IMR-90 (cell line): Measurements from ENCODE around the gene STUB1.

Source experiments
- BHLHE40 ChIP-seq: fragments of 150-350 bp; IDR thresholded peaks from 2 replicates; pipeline ENCODE4 v1.6.1; 2016; ENCODE audit warnings: mild to moderate bottlenecking, low read depth, low read length
- MAFK ChIP-seq: IDR thresholded peaks from 2 replicates; pipeline ENCODE4 v1.6.1; 2012; ENCODE audit warnings: low read depth, low read length, improper control_type of control experiment
- MXI1 ChIP-seq: IDR thresholded peaks from 2 replicates; pipeline ENCODE4 v1.6.1; 2012; ENCODE audit warnings: low read depth, mild to moderate bottlenecking, low read length, moderate library complexity, borderline replicate concordance
- POLR2A ChIP-seq: IDR thresholded peaks from 2 replicates; pipeline ENCODE4 v1.6.1; 2012; ENCODE audit warnings: mild to moderate bottlenecking, low read depth, low read length
- RAD21 ChIP-seq: IDR thresholded peaks from 2 replicates; pipeline ENCODE4 v1.6.1; 2012; ENCODE audit warnings: low read length, improper control_type of control experiment
- RCOR1 ChIP-seq: IDR thresholded peaks from 2 replicates; pipeline ENCODE4 v1.6.1; 2012; ENCODE audit warnings: mild to moderate bottlenecking, low read length, improper control_type of control experiment; ENCODE audit not compliant: insufficient replicate concordance
- RFX5 ChIP-seq: IDR thresholded peaks from 2 replicates; pipeline ENCODE4 v1.8.0; 2012; ENCODE audit warnings: low read depth, mild to moderate bottlenecking, low read length, moderate library complexity
- SMC3 ChIP-seq: fragments of 150-350 bp; IDR thresholded peaks from 2 replicates; pipeline ENCODE4 v1.6.1; 2016; ENCODE audit warnings: low read depth, mild to moderate bottlenecking, antibody characterized with exemption, low read length, moderate library complexity
- TF ChIP-seq, protein P1 (sequence below): conservative IDR thresholded peaks from 2 replicates; pipeline ENCODE4 v1.5.1; 2012; ENCODE audit warnings: mild to moderate bottlenecking, low read depth, low read length, improper control_type of control experiment
- TF ChIP-seq, protein P2 (sequence below): fragments of 150-350 bp; IDR thresholded peaks from 2 replicates; pipeline ENCODE4 v1.6.1; 2016; ENCODE audit warnings: low read depth, mild to moderate bottlenecking, low read length, moderate library complexity, borderline replicate concordance
- TF ChIP-seq, protein P3 (sequence below): fragments of 150-350 bp; IDR thresholded peaks from 2 replicates; pipeline ENCODE4 v1.6.1; 2017; ENCODE audit warnings: mild to moderate bottlenecking, antibody characterized with exemption, low read length, low read depth

DNA sequence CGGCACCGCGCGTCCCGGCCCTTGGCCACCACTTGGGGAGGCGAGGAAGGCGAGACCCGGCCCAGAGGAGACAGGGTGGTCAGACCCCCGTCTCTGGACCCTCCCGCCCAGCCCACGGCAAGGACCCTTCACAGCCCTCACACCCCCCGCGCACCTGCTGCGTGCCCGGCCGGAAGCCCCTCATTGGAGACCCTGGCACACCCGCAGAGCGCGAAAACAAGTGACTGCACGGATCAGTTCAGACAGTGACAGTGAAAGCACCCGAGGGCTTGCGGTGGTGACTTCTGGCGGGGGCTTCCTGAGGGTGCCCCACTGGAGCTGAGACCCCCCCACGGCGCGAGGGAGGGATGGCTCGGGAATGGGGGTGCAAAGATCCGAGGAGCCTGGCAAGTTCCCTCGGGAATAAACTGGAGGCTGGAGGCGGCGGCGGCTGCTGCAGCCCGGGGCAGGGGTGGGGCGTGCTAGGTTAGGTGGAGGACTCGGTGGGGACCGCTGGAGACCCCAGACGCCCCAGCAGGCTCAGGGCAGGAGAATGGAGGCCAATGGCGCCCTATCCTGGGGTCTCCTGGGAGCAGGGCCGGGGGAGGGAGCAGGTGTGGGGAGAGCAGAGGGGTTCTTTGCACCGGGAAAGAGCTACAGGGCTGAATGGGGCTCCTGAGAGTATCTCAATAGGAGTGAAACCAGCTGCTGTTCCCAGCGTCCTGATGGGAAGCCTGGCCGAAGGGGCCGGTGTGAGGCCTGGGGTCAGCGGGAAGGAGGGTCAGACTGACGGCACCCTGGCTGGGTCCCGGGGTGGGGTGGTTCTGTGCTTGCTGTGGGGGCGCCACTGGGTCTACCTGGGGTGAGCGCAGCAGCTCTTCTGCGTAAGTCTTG, 26.2 kb downstream of the STUB1 start:
- TF ChIP-seq, protein P1, sequence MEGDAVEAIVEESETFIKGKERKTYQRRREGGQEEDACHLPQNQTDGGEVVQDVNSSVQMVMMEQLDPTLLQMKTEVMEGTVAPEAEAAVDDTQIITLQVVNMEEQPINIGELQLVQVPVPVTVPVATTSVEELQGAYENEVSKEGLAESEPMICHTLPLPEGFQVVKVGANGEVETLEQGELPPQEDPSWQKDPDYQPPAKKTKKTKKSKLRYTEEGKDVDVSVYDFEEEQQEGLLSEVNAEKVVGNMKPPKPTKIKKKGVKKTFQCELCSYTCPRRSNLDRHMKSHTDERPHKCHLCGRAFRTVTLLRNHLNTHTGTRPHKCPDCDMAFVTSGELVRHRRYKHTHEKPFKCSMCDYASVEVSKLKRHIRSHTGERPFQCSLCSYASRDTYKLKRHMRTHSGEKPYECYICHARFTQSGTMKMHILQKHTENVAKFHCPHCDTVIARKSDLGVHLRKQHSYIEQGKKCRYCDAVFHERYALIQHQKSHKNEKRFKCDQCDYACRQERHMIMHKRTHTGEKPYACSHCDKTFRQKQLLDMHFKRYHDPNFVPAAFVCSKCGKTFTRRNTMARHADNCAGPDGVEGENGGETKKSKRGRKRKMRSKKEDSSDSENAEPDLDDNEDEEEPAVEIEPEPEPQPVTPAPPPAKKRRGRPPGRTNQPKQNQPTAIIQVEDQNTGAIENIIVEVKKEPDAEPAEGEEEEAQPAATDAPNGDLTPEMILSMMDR = no peak
- TF ChIP-seq MAFK (no peak), POLR2A (no peak), MXI1 (no peak), RCOR1 (no peak), RAD21 (no peak), SMC3 (no peak), RFX5 (no peak), BHLHE40 (no peak)
- TF ChIP-seq, protein P2, sequence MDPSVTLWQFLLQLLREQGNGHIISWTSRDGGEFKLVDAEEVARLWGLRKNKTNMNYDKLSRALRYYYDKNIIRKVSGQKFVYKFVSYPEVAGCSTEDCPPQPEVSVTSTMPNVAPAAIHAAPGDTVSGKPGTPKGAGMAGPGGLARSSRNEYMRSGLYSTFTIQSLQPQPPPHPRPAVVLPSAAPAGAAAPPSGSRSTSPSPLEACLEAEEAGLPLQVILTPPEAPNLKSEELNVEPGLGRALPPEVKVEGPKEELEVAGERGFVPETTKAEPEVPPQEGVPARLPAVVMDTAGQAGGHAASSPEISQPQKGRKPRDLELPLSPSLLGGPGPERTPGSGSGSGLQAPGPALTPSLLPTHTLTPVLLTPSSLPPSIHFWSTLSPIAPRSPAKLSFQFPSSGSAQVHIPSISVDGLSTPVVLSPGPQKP = no peak
- TF ChIP-seq, protein P3, sequence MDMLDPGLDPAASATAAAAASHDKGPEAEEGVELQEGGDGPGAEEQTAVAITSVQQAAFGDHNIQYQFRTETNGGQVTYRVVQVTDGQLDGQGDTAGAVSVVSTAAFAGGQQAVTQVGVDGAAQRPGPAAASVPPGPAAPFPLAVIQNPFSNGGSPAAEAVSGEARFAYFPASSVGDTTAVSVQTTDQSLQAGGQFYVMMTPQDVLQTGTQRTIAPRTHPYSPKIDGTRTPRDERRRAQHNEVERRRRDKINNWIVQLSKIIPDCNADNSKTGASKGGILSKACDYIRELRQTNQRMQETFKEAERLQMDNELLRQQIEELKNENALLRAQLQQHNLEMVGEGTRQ = no peak
